ENCODE measurements around the gene TMEM175.

GRCh38 chr4:895596-895995 is 36.7 kb upstream of the TMEM175 start:
- TF ChIP-seq ZIC2 (tag by site-specific recombination; IDR thresholded peaks at IDR 0.05) (no peak), ZNF629 (tag by site-specific recombination; IDR thresholded peaks at IDR 0.05) (no peak), ZNF610 (tag by site-specific recombination; IDR thresholded peaks at IDR 0.05; ENCODE audit: borderline replicate concordance) (no peak)
- TF ChIP-seq, protein P1, sequence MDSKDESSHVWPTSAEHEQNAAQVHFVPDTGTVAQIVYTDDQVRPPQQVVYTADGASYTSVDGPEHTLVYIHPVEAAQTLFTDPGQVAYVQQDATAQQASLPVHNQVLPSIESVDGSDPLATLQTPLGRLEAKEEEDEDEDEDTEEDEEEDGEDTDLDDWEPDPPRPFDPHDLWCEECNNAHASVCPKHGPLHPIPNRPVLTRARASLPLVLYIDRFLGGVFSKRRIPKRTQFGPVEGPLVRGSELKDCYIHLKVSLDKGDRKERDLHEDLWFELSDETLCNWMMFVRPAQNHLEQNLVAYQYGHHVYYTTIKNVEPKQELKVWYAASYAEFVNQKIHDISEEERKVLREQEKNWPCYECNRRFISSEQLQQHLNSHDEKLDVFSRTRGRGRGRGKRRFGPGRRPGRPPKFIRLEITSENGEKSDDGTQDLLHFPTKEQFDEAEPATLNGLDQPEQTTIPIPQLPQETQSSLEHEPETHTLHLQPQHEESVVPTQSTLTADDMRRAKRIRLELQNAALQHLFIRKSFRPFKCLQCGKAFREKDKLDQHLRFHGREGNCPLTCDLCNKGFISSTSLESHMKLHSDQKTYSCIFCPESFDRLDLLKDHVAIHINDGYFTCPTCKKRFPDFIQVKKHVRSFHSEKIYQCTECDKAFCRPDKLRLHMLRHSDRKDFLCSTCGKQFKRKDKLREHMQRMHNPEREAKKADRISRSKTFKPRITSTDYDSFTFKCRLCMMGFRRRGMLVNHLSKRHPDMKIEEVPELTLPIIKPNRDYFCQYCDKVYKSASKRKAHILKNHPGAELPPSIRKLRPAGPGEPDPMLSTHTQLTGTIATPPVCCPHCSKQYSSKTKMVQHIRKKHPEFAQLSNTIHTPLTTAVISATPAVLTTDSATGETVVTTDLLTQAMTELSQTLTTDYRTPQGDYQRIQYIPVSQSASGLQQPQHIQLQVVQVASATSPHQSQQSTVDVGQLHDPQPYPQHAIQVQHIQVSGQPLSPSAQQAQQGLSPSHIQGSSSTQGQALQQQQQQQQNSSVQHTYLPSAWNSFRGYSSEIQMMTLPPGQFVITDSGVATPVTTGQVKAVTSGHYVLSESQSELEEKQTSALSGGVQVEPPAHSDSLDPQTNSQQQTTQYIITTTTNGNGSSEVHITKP (tag by site-specific recombination; IDR thresholded peaks at IDR 0.05) = no peak

Measured in HEK293 (cell line).